Activated naive CD4-positive, alpha-beta T cell treated with anti-CD3 and anti-CD28 coated beads, Interleukin-2, amount 10 ng/mL, durations not matched to agents 7 days and 5 days (primary cell): ENCODE data around the gene CBARP.

Experiments
- CTCF ChIA-PET: fragments of 350-600 bp; sonication (Branson Sonifier 250); formaldehyde crosslinking; loops from one replicate; lab custom pipeline; 2021; ENCODE audit warnings: antibody characterized with exemption; lab: Charles Lee
- DNase-seq: peaks from one replicate; pipeline ENCODE4 v3.0.0-alpha.2; 2020
- H3K27ac Mint-ChIP-seq: one replicate; pipeline ENCODE4 v1.8.0; 2021; ENCODE audit warnings: mild to moderate bottlenecking, moderate library complexity, mixed read lengths
- H3K27me3 Mint-ChIP-seq: one replicate; pipeline ENCODE4 v1.8.0; 2021; ENCODE audit warnings: mild to moderate bottlenecking, mixed read lengths
- H3K36me3 Mint-ChIP-seq: one replicate; pipeline ENCODE4 v1.8.0; 2021; ENCODE audit warnings: mixed read lengths
- H3K4me1 Mint-ChIP-seq: one replicate; pipeline ENCODE4 v1.8.0; 2021; ENCODE audit warnings: mixed read lengths
- H3K4me3 Mint-ChIP-seq: one replicate; pipeline ENCODE4 v1.8.0; 2021; ENCODE audit warnings: mild to moderate bottlenecking, moderate library complexity, mixed read lengths
- H3K9me3 Mint-ChIP-seq: one replicate; pipeline ENCODE4 v1.8.0; 2021; ENCODE audit warnings: mixed read lengths

CBARP gene, protein sequence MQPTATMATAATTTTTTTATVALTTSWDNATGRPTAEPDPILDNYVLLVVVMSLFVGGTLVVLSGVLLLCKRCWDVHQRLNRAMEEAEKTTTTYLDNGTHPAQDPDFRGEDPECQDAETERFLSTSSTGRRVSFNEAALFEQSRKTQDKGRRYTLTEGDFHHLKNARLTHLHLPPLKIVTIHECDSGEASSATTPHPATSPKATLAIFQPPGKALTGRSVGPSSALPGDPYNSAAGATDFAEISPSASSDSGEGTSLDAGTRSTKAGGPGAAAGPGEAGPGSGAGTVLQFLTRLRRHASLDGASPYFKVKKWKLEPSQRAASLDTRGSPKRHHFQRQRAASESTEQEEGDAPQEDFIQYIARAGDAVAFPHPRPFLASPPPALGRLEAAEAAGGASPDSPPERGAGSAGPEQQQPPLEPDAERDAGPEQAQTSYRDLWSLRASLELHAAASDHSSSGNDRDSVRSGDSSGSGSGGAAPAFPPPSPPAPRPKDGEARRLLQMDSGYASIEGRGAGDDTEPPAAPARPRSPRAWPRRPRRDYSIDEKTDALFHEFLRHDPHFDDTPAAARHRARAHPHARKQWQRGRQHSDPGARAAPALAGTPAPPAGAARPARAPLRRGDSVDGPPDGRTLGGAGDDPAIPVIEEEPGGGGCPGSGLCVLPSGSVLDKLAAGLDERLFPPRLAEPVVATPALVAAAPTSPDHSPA

GRCh38 chr19:1237754-1238368 lies at the start of gene CBARP:
Gene CBARP (minus strand): TSS chr19:1238005. CDS start chr19:1236100, 1,905 bp downstream.
- Mint-ChIP-seq H3K4me3 (peak within 1 kb of the TSS; percentile 71), H3K27ac (no peak within 1 kb of the TSS), H3K27me3 (peaks cover 64% of the 10 kb centered on the region), H3K36me3 (peaks cover 5% of the 10 kb centered on the region), H3K4me1 (peaks cover 30% of the 10 kb centered on the region), H3K9me3 (no peaks in the 10 kb centered on the region)
- peak; percentile 55 for DNase-seq
- CTCF ChIA-PET: interaction anchor here (0.8 to 1.3 kb wide), 3 partner anchors 22 to 237 kb away, joined by 3 to 4 read pairs (median 3); no protein-coding TSS in a partner anchor

DNA sequence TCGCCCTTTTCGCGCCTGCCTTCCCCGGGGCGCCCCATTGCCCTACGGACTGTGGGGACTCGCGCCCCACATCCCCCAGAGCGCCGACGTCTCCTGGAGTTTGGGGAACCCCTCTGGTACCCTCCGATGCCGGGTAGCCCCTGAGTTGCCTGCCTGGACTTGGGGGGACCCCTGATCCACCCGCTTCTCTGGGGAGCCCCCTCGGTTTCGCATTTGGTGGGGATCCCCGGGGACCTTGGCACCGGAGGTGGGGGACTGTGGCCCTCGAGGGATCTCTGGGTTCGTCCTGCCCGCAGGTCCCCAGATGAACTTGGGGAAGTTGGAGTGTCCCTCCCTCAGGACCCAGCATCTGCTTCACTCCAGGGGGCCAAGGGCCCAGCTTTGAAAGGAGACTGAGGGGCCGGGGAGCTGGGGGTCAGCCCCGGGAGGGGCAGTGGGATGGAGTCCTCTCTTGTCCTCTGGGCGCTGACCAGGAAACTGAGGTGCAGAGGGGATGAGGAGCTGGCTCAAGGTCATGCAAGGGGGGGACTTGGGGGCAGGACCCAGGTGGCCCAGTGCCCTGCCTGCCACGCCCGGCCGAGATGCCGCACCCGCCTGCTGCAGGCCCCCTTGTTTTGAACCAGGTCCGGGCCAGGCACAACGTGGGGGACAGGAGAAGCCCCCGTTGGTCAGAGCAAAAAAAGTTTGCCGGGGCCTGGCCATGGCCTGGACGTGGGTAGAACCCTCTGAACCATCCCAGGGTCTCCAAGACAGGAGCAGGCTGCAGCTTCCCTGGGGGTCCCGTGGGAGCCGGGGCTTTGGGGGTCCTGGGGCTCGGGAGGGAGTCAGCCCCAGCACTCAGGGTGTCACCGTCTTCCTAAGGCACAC lies 48.9 kb upstream of the CBARP start:
- CTCF ChIA-PET: no interaction called here
- no peak for DNase-seq
- Mint-ChIP-seq H3K9me3 (no peaks in the 10 kb centered on the region), H3K27ac (no peak overlapping the region), H3K4me3 (peak overlapping the region; percentile 46), H3K4me1 (peaks cover 7% of the 10 kb centered on the region), H3K36me3 (no peaks in the 10 kb centered on the region), H3K27me3 (peaks cover 78% of the 10 kb centered on the region)

DNA sequence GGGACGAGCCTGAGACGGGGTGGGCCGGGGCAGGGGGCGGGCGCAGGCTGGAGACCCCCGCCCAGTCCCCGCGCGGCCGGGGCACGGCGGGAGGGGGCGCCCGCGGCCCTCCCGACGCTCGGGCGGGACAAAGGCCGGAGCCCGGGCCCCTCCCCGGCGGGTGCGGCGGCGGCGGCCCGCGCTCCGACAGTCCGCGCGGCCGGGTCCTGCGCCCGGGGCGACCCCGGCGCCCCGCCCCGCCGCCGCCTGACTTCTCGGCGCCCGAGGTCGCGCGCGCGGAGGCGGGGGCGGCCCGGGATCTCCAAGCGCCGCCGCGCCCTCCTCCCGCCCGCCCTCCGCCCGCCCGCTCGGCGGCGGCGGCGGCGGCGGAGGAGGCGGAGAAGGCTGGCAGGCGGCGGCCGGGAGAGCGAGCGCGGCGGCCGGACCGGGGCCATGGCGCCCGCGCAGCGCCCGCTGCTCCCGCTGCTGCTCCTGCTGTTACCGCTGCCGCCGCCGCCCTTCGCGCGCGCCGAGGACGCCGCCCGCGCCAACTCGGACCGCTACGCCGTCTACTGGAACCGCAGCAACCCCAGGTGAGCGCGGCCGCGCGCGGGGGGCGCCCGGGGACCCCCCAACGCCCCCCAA lies 48.0 kb upstream of the CBARP start, which contains the start of gene EFNA2:
Gene EFNA2, plus strand, starts transcription at position 137 of the 624 bp plus-strand sequence. Its CDS starts 296 bp downstream, at position 433.
- no peaks in the 10 kb centered on the region for H3K9me3 Mint-ChIP-seq
- H3K27me3 Mint-ChIP-seq: peaks cover 78% of the 10 kb centered on the region
- H3K4me3 Mint-ChIP-seq: peak within 1 kb of the TSS; percentile 46
- peaks cover 9% of the 10 kb centered on the region for H3K4me1 Mint-ChIP-seq
- no peak within 1 kb of the TSS for H3K27ac Mint-ChIP-seq
- CTCF ChIA-PET: no interaction called here
- no peak for DNase-seq
- H3K36me3 Mint-ChIP-seq: peaks cover 2% of the 10 kb centered on the region

DNA sequence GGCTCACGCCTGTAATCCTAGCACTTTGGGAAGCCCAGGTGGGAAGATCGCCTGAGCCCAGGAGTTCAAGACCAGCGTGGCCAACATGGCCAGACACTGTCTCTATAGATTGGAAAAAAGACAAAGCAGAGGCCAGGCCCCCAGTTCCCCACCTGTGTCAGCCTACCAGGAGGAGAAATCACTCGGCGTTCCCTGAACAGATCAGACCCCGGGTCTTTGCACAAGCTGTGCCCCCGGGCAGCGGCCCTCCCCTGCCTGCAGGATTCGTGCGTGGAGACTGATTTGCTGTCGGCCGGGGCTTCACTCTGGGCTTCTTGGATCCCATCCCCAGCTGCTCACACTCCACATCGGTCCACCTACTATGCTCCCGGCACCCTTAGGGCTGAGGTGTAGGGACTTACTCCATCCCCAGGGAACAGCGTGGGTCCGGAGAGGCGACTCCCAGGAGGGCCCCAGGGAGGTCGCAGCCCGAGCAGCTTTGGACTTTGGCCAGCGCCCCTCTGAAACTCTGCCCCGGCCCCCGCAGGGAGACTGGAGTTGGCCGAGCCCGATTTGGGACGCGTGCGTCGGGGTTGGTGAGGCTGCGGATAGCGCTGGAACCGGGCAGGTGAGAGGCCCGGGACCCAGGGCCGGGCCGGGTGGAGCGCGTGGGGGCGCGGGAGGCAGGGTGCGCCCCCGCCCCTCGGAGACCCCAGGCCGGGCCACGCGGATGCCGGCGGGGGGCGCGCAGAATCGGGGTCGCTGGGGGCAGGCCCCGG lies 47.4 kb upstream of the CBARP start:
- no peaks in the 10 kb centered on the region for H3K9me3 Mint-ChIP-seq
- peaks cover 72% of the 10 kb centered on the region for H3K27me3 Mint-ChIP-seq
- peaks cover 9% of the 10 kb centered on the region for H3K4me1 Mint-ChIP-seq
- no peak for DNase-seq
- H3K4me3 Mint-ChIP-seq: peak overlapping the region; percentile 16
- no peak overlapping the region for H3K27ac Mint-ChIP-seq
- H3K36me3 Mint-ChIP-seq: peaks cover 5% of the 10 kb centered on the region
- CTCF ChIA-PET: no interaction called here

DNA sequence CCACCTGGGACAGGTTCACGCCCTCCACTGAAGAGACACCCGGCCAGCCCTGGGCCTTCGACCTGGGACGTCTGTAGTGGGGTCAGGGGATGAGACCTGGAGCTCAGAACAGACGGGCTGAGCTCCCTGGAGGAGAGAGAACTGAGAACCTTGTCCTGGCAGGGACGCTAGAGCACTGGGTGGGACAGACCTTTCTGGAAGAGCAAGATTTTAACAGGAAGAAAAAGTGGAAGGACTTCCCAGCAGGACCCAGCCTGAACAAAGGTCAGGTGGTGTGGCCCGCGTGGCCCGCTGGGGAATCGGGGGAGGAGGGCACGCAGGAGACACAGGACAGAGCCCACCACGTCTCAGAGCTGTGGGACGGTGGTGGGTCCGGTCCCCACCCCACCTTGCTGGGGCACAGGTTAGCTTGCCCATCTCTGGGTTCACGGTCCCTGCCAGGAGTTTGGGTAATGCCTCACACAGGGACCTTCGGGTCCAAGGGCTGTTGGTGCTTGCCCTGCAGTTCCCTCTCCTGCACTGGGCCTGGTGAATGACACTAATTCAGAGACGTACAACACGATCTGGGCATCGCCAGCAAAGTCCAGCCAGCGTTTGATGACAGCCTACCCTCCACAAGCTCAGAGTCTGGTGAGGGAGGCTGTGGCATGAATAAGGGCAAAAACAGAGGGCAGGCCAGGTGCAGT lies 46.6 kb upstream of the CBARP start:
- peak overlapping the region; percentile 16 for H3K4me3 Mint-ChIP-seq
- no peak overlapping the region for H3K27ac Mint-ChIP-seq
- peaks cover 65% of the 10 kb centered on the region for H3K27me3 Mint-ChIP-seq

DNA sequence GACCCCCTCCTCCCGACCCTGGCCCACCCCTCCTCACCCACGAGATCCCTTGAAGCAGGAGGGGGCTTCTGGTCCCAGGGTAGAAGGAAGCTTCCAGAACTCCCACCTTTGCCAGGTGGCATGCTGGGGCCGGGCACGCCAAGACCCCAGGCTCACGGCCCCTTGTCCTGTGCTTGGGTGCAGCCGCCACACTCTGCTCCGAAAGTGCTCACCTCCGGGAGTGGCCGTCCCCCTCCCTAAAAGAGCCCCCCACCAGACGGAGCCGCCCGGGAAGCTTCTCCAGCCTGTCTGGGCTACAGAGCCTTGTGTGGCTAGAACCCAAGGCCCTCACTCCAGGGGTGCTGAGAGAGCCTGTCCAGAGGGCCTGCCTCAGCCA lies 46.1 kb upstream of the CBARP start:
- Mint-ChIP-seq H3K4me3 (no peak overlapping the region), H3K9me3 (no peaks in the 10 kb centered on the region), H3K27ac (no peak overlapping the region), H3K4me1 (peaks cover 16% of the 10 kb centered on the region), H3K27me3 (peaks cover 60% of the 10 kb centered on the region), H3K36me3 (peaks cover 14% of the 10 kb centered on the region)
- CTCF ChIA-PET: no interaction called here
- DNase-seq: no peak

More for the DNA sequence above, 46.6 kb upstream of the CBARP start:
- H3K4me1 Mint-ChIP-seq: peaks cover 15% of the 10 kb centered on the region
- H3K36me3 Mint-ChIP-seq: peaks cover 11% of the 10 kb centered on the region
- no peak for DNase-seq
- no peaks in the 10 kb centered on the region for H3K9me3 Mint-ChIP-seq
- CTCF ChIA-PET: no interaction called here

GRCh38 chr19:1283207-1283916 lies 45.6 kb upstream of the CBARP start:
- no peak for DNase-seq
- H3K9me3 Mint-ChIP-seq: no peaks in the 10 kb centered on the region
- H3K27ac Mint-ChIP-seq: peak overlapping the region; percentile 11
- peaks cover 16% of the 10 kb centered on the region for H3K4me1 Mint-ChIP-seq
- peaks cover 14% of the 10 kb centered on the region for H3K36me3 Mint-ChIP-seq
- H3K27me3 Mint-ChIP-seq: peaks cover 54% of the 10 kb centered on the region
- H3K4me3 Mint-ChIP-seq: no peak overlapping the region
- CTCF ChIA-PET: no interaction called here

- Mint-ChIP-seq H3K27ac (peak overlapping the region; percentile 11), H3K36me3 (peaks cover 18% of the 10 kb centered on the region), H3K4me3 (no peak overlapping the region), H3K4me1 (peaks cover 21% of the 10 kb centered on the region), H3K27me3 (peaks cover 48% of the 10 kb centered on the region), H3K9me3 (no peaks in the 10 kb centered on the region)
- CTCF ChIA-PET: no interaction called here
- DNase-seq: no peak
Observed at GRCh38 chr19:1282588-1283206, 44.9 kb upstream of the CBARP start.

DNA sequence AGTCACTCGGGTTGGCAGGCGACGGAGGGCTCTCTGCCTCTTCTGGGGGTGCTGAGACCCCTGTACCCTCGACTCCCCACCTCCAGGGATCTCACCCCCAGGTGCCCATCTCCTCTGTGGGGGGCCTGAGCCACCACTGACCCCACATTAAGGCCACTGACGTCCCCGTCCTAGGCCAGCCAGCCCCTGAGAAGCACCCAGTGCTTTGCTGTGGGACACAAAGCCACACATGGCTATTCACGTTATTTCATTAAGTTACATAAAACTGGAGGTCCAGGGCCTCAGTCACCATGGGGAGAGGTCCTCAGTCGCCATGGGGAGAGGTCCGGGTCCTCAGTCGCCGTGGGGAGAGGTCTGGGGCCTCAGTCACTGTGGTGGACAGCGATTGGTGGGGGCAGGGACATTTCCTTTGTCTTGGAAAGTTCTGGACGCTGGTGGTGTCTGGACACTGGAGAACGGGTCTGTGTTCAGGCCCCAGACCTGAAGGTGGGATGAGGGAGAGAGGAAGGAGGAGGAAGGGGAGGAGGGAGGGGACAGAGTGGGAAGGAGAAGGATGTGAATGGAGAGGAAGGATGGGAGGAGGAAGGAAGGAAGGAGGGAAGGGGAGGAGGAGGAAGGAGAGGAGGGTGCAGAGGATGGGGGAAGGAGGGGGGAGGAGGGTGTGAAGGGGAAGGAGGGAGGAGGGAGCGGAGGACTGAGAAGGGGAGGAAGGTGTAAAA lies 43.9 kb upstream of the CBARP start:
- Mint-ChIP-seq H3K4me3 (no peak overlapping the region), H3K4me1 (peaks cover 26% of the 10 kb centered on the region), H3K9me3 (no peaks in the 10 kb centered on the region), H3K36me3 (peaks cover 21% of the 10 kb centered on the region), H3K27me3 (peaks cover 38% of the 10 kb centered on the region), H3K27ac (peak overlapping the region; percentile 78)
- CTCF ChIA-PET: interaction anchor here (3.4 kb wide), 1 partner anchor 91 kb away, joined by 17 read pairs; no protein-coding TSS in a partner anchor
- DNase-seq: no peak

- H3K27ac Mint-ChIP-seq: no peak overlapping the region
- CTCF ChIA-PET: interaction anchor here (3.4 kb wide), 1 partner anchor 92 kb away, joined by 17 read pairs; no protein-coding TSS in a partner anchor
- H3K4me3 Mint-ChIP-seq: no peak overlapping the region
- H3K4me1 Mint-ChIP-seq: peaks cover 27% of the 10 kb centered on the region
- no peaks in the 10 kb centered on the region for H3K9me3 Mint-ChIP-seq
- DNase-seq: no peak
- peaks cover 24% of the 10 kb centered on the region for H3K36me3 Mint-ChIP-seq
- H3K27me3 Mint-ChIP-seq: peaks cover 30% of the 10 kb centered on the region
Observed at GRCh38 chr19:1280636-1281568, 43.1 kb upstream of the CBARP start.
